IPS DF 4.7 (cell line): ENCODE measurements around the gene COMMD1.

Experiments
- DNase-seq: peaks from one replicate; pipeline ENCODE4 v3.0.0-alpha.2; 2013; ENCODE audit warnings: low spot score; ENCODE audit errors: extremely low read depth

COMMD1 gene

GRCh38 chr2:62175728-62176127 lies 270.3 kb downstream of the COMMD1 start:
- DNase-seq: no peak

GRCh38 chr2:62176801-62177200 lies 271.3 kb downstream of the COMMD1 start:
- no peak for DNase-seq

- no peak for DNase-seq
Measured at GRCh38 chr2:62177392-62178049, 272.0 kb downstream of the COMMD1 start.

- DNase-seq: no peak
Measured at GRCh38 chr2:62178741-62179271, 273.3 kb downstream of the COMMD1 start.

- no peak for DNase-seq
Measured at GRCh38 chr2:62180975-62181374, 275.5 kb downstream of the COMMD1 start.

- DNase-seq: no peak
Measured at GRCh38 chr2:62181843-62182242, 276.4 kb downstream of the COMMD1 start.

- DNase-seq: no peak
Measured at GRCh38 chr2:62184512-62185230, 279.2 kb downstream of the COMMD1 start.
